Measurements from ENCODE around the gene ATXN7L1.

DNA sequence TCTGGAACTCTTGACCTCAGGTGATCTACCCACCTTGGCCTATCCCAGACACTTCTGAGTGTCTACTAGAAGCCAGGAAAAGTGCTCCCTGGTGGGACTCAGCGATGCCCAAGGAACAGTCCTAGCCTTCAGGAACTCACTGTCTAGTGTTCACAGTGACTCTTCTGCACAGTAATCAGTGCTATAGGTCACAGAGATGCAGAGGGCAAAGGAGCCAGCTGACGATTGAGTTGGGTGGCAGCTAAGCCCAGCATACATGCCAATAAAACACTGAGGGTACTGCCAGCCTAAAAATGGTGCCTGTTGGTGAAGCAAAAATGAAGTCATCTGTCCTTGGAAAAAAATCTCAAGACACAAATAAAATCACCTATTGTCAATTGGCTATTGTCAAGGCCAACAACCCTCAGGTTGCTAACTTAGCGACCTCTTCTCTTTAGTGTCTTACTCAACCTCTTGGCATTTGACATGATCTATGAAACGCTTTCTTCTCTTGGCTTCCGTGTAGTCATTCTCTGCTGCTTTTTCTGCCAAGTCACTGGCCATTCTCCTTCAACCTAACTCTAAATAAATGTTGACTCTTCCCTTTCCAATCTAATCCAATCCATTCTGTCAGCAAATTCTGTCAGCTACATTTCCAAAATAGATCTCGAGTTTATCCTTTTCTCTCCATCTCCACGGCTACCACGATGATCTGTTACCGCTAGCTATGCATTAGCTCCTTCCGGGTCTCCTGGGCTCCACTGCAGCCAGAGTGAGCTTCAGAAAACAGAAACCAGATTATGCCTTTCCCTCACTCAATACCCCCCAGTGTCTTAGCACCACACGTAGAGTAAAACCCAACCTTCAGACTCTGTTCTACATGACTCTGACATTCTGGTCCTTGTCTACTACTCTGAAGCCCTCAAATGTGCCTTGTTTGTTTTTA is 99.2 kb downstream of the ATXN7L1 start:
- TF ChIP-seq EZH2 (IDR thresholded peaks at IDR 0.05; ENCODE audit: borderline replicate concordance, low read depth, low read length, poor library complexity, severe bottlenecking) (no peak), CTCF (conservative IDR thresholded peaks at IDR 0.05; ENCODE audit: low read depth, low read length) (no peak)
